ENCODE results near the gene CC2D1B. TPM values are rescaled to one million over a fixed set of nuclear protein-coding genes. Genes with fewer than 3 reads are reported as not detected.

CC2D1B gene
- total RNA-seq, 1 experiment from 2014 or later = 22.6 TPM

Other genes starting within 250 kb of the CC2D1B start
- gene ZFYVE9, start 224.1 kb downstream of the CC2D1B start, total RNA-seq (2021) = 19.2 to 20.1 TPM (median 19.6 TPM) in 3 replicates
- 33.6 to 45.2 TPM (median 34.0 TPM) in 3 replicates for gene ORC1, start 38.2 kb upstream of the CC2D1B start, total RNA-seq (2021)
- 59.6 to 62.4 TPM (median 59.7 TPM) in 3 replicates for gene PRPF38A, start 38.4 kb upstream of the CC2D1B start, total RNA-seq (2021)
- gene TUT4, start 186.9 kb upstream of the CC2D1B start, total RNA-seq (2021) = 57.4 to 63.6 TPM (median 63.3 TPM) in 3 replicates
- 9.9 to 13.9 TPM (median 13.1 TPM) in 3 replicates for gene GPX7, start 236.2 kb upstream of the CC2D1B start, total RNA-seq (2021)

All from WTC11 (cell line).